Common myeloid progenitor, CD34-positive (primary cell): ENCODE results near the gene SP9. TPM values are rescaled to one million over a fixed set of nuclear protein-coding genes. Genes with fewer than 3 reads are reported as not detected.
A peak's percentile ranks its signal among the peaks of the same experiment; 100 is the strongest.

Experiments used
- CTCF ChIA-PET: fragments of 350-600 bp; sonication (Branson Sonifier 250); formaldehyde crosslinking; loops from one replicate; lab custom pipeline; 2021; ENCODE audit warnings: antibody characterized with exemption; lab: Charles Lee
- POLR2A ChIA-PET: fragments of 350-600 bp; sonication (Branson Sonifier 250); formaldehyde crosslinking; loops from one replicate; lab custom pipeline; 2021; ENCODE audit warnings: antibody characterized with exemption; lab: Charles Lee
- DNase-seq, 3 donors: peaks; one replicate each; pipeline versions ENCODE4 v3.0.0 to v3.0.0-alpha.2; 2013
- H3K27ac ChIP-seq, 2 experiments: 1 replicate in 1 of 2; 2 replicates in 1 of 2; pipeline ENCODE4 v1.7.0; 2013; ENCODE audit warnings: inconsistent platforms in 2 of 2, low read length in 2 of 2, mild to moderate bottlenecking in 2 of 2, low read depth in 1 of 2, moderate library complexity in 1 of 2; ENCODE audit not compliant: severe bottlenecking in 2 of 2, insufficient read depth in 1 of 2, poor library complexity in 1 of 2
- H3K27me3 ChIP-seq, 5 experiments: replicated peaks in 2 of 5; 1 replicate in 3 of 5; 2 replicates in 2 of 5; pipeline versions ENCODE4 v1.6.1 to v1.7.0; 2013; ENCODE audit warnings: low read length in 4 of 5, mild to moderate bottlenecking in 2 of 5, moderate library complexity in 2 of 5, inconsistent platforms in 1 of 5; ENCODE audit not compliant: insufficient read depth in 5 of 5, control insufficient read depth in 4 of 5
- H3K36me3 ChIP-seq, 4 experiments: 1 replicate in 2 of 4; 2 replicates in 2 of 4; pipeline versions ENCODE4 v1.6.1 to v1.7.0; 2013; ENCODE audit warnings: low read length in 3 of 4, control low read depth in 1 of 4, mild to moderate bottlenecking in 1 of 4; ENCODE audit not compliant: control insufficient read depth in 4 of 4, insufficient read depth in 4 of 4
- H3K4me1 ChIP-seq, 4 experiments: 1 replicate in 3 of 4; 2 replicates in 1 of 4; pipeline versions ENCODE4 v1.6.1 to v1.7.1; 2013; ENCODE audit warnings: low read length in 3 of 4, mild to moderate bottlenecking in 3 of 4, control low read depth in 1 of 4, inconsistent platforms in 1 of 4, moderate library complexity in 1 of 4; ENCODE audit not compliant: control insufficient read depth in 4 of 4, insufficient read depth in 4 of 4; ENCODE audit errors: control extremely low read depth in 1 of 4
- H3K4me3 ChIP-seq, 7 experiments: 1 replicate in 4 of 7; 2 replicates in 3 of 7; pipeline versions ENCODE4 v1.5.1 to v1.7.0; 2013; ENCODE audit warnings: mild to moderate bottlenecking in 7 of 7, low read length in 6 of 7, moderate library complexity in 6 of 7, inconsistent platforms in 2 of 7, low read depth in 2 of 7, control low read depth in 1 of 7; ENCODE audit not compliant: insufficient read depth in 4 of 7, control insufficient read depth in 1 of 7; ENCODE audit errors: extremely low read depth in 1 of 7
- H3K9me3 ChIP-seq, 5 experiments: 1 replicate in 4 of 5; 2 replicates in 1 of 5; pipeline versions ENCODE4 v1.6.1 to v1.7.1; 2013; ENCODE audit warnings: low read length in 4 of 5, mild to moderate bottlenecking in 2 of 5, inconsistent platforms in 1 of 5, low read depth in 1 of 5, moderate library complexity in 1 of 5; ENCODE audit not compliant: control insufficient read depth in 4 of 5, insufficient read depth in 2 of 5; ENCODE audit errors: control extremely low read depth in 1 of 5
- WGBS: methylation state at CpG from one replicate; pipeline ENCODE4 v1.1.5; 2013; ENCODE audit not compliant: insufficient coverage; 5-methylcytosine and 5-hydroxymethylcytosine counted together
- polyA plus RNA-seq: library from polyadenylated mRNA; unstranded; fragments of 120-200 nt; gene quantifications from one replicate; pipeline ENCODE4 v1.2.1, GENCODE V29; 2013

The SP9 gene
- polyA plus RNA-seq, result not detected

- H3K27ac ChIP-seq, result no peak within 1 kb of the TSS
- H3K27me3 ChIP-seq, result peaks cover 43 to 99% (median 67%) of the 10 kb centered on the region in 5 experiments
- peaks cover 4 to 45% (median 38%) of the 10 kb centered on the region in 4 experiments for H3K4me1 ChIP-seq
- peak within 1 kb of the TSS in 4 of 7 experiments; percentile 39 to 64 (median 51) for H3K4me3 ChIP-seq
- H3K36me3 ChIP-seq, result no peaks in the 10 kb centered on the region
- ChIA-PET CTCF (interaction anchor here (0.7 to 2.3 kb wide), 2 partner anchors 8 to 10 kb away, joined by 3 to 10 read pairs; no protein-coding TSS in a partner anchor), POLR2A (no interaction called here)
- peak in 2 of 3 donors; percentile 69 to 70 for DNase-seq
- no peaks in the 10 kb centered on the region for H3K9me3 ChIP-seq
- 4% methylated on average over 42 of the region's 44 CpGs for WGBS
Measured at GRCh38 chr2:174334781-174335251, at the start of gene SP9. TSS of gene SP9 (plus strand) at chr2:174334954. CDS start at chr2:174335093, 139 bp downstream.

- CTCF ChIA-PET, result no interaction called here
- WGBS, result 100% methylated on average over 2 of the region's 2 CpGs
- Histone ChIP-seq H3K4me3 (no peak overlapping the region), H3K4me1 (peaks cover 0 to 4% (median 1%) of the 10 kb centered on the region in 4 experiments), H3K27ac (no peak overlapping the region), H3K36me3 (no peaks in the 10 kb centered on the region), H3K9me3 (no peaks in the 10 kb centered on the region), H3K27me3 (peaks cover 0 to 2% (median 0%) of the 10 kb centered on the region in 5 experiments)
- no peak for DNase-seq
- POLR2A ChIA-PET, result no interaction called here
Measured at GRCh38 chr2:174286172-174286571, 48.6 kb upstream of the SP9 start.

GRCh38 chr2:174292908-174293307, 41.8 kb upstream of the SP9 start:
- Histone ChIP-seq H3K27ac (no peak overlapping the region), H3K4me3 (no peak overlapping the region), H3K27me3 (peaks cover 0 to 2% (median 0%) of the 10 kb centered on the region in 5 experiments), H3K9me3 (no peaks in the 10 kb centered on the region), H3K4me1 (no peaks in the 10 kb centered on the region), H3K36me3 (no peaks in the 10 kb centered on the region)
- no peak for DNase-seq
- CTCF ChIA-PET, result no interaction called here
- WGBS, result no CpG with 5 or more reads among the region's 1 CpG
- POLR2A ChIA-PET, result no interaction called here

GRCh38 chr2:174300114-174300513, 34.6 kb upstream of the SP9 start:
- POLR2A ChIA-PET, result no interaction called here
- CTCF ChIA-PET, result no interaction called here
- no peaks in the 10 kb centered on the region for H3K4me1 ChIP-seq
- no peak overlapping the region for H3K4me3 ChIP-seq
- no peak for DNase-seq
- no peaks in the 10 kb centered on the region for H3K9me3 ChIP-seq
- WGBS, result 97% methylated on average over 3 of the region's 3 CpGs
- H3K27me3 ChIP-seq, result peaks cover 0 to 10% (median 4%) of the 10 kb centered on the region in 5 experiments
- no peaks in the 10 kb centered on the region for H3K36me3 ChIP-seq
- no peak overlapping the region for H3K27ac ChIP-seq

GRCh38 chr2:174312581-174313234, 22.0 kb upstream of the SP9 start:
- ChIA-PET POLR2A (no interaction called here), CTCF (no interaction called here)
- DNase-seq, result no peak
- Histone ChIP-seq H3K4me3 (no peak overlapping the region), H3K27me3 (peaks cover 0 to 10% (median 2%) of the 10 kb centered on the region in 5 experiments), H3K4me1 (no peaks in the 10 kb centered on the region), H3K36me3 (no peaks in the 10 kb centered on the region), H3K9me3 (no peaks in the 10 kb centered on the region), H3K27ac (no peak overlapping the region)
- no CpG with 5 or more reads among the region's 2 CpGs for WGBS

- POLR2A ChIA-PET, result interaction anchor here (0.6 kb wide), 1 partner anchor 57 kb away, joined by 3 read pairs; no protein-coding TSS in a partner anchor
Measured at GRCh38 chr2:174322149-174322548, 12.6 kb upstream of the SP9 start.

GRCh38 chr2:174322746-174323145, 12.0 kb upstream of the SP9 start:
- H3K27ac ChIP-seq, result no peak overlapping the region
- H3K4me3 ChIP-seq, result no peak overlapping the region
- ChIA-PET CTCF (no interaction called here), POLR2A (no interaction called here)
- H3K4me1 ChIP-seq, result peaks cover 3 to 19% (median 12%) of the 10 kb centered on the region in 4 experiments
- peaks cover 4 to 25% (median 15%) of the 10 kb centered on the region in 5 experiments for H3K27me3 ChIP-seq
- DNase-seq, result no peak
- H3K36me3 ChIP-seq, result no peaks in the 10 kb centered on the region
- 83% methylated on average over 1 of the region's 1 CpG for WGBS
- no peaks in the 10 kb centered on the region for H3K9me3 ChIP-seq

More at GRCh38 chr2:174322149-174322548, 12.6 kb upstream of the SP9 start:
- no peak overlapping the region for H3K4me3 ChIP-seq
- H3K27me3 ChIP-seq, result peaks cover 0 to 19% (median 10%) of the 10 kb centered on the region in 5 experiments
- CTCF ChIA-PET, result no interaction called here
- DNase-seq, result peak in 1 of 3 donors; percentile 15
- no CpG with 5 or more reads among the region's 1 CpG for WGBS
- no peaks in the 10 kb centered on the region for H3K36me3 ChIP-seq
- peaks cover 3 to 13% (median 10%) of the 10 kb centered on the region in 4 experiments for H3K4me1 ChIP-seq
- no peak overlapping the region for H3K27ac ChIP-seq
- H3K9me3 ChIP-seq, result no peaks in the 10 kb centered on the region
